RWPE1 (cell line): Measurements from ENCODE around the gene GRB7.
"Not testable (repeated sequence)": the region's sequence is repeated elsewhere in the genome, so short reads cannot be mapped to it uniquely, and the experiment has no call there.

ENCODE experiments used
- CTCF ChIA-PET: fragments of 350-600 bp; sonication (Branson Sonifier 250); formaldehyde crosslinking; extraction: SDS; loops from one replicate; lab custom pipeline; 2021; lab: Yijun Ruan, JAX
- POLR2A ChIA-PET: fragments of 400-600 bp; formaldehyde crosslinking; extraction: SDS; loops from one replicate; lab custom pipeline; 2020; ENCODE audit warnings: antibody characterized with exemption; ENCODE audit not compliant: low non-redundant PET; lab: Yijun Ruan, JAX
- DNase-seq: peaks from one replicate; pipeline ENCODE4 v3.0.0; 2012; ENCODE audit warnings: low spot score
- H3K27ac ChIP-seq: fragments of 450-650 bp; 2 replicates; pipeline ENCODE4 v1.5.1; 2017
- CTCF ChIP-seq: fragments of 450-650 bp; conservative IDR thresholded peaks from 2 replicates; pipeline ENCODE4 v1.5.1; 2017; ENCODE audit warnings: low read depth, mild to moderate bottlenecking

The GRB7 gene

DNA sequence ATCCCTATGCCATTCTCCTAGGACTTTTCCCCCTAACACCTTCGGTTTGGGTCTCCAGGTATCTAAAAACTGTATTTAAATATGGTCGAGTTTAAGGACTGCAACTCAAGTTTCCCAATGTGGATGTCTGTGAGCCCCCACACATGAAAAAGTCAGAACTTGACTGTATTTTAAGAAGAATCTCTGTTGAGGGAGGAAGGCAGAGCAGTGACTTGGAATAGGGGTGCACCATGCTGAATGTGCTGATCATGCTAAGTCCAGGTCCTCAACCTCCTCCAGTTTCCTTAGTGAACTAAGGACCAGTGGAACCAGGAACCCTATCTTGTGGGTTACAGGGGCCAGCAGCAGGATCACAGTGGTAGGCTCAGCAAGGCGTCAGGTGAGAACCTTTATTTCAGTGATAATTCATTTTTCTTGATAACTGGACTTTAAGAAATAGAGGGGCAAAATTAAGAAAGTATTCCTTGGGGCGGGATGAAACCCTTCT is 19.5 kb downstream of the GRB7 start:
- ChIA-PET CTCF (no interaction called here), POLR2A (no interaction called here)
- no peak overlapping the region for H3K27ac ChIP-seq
- TF ChIP-seq CTCF: no peak
- DNase-seq: no peak

DNA sequence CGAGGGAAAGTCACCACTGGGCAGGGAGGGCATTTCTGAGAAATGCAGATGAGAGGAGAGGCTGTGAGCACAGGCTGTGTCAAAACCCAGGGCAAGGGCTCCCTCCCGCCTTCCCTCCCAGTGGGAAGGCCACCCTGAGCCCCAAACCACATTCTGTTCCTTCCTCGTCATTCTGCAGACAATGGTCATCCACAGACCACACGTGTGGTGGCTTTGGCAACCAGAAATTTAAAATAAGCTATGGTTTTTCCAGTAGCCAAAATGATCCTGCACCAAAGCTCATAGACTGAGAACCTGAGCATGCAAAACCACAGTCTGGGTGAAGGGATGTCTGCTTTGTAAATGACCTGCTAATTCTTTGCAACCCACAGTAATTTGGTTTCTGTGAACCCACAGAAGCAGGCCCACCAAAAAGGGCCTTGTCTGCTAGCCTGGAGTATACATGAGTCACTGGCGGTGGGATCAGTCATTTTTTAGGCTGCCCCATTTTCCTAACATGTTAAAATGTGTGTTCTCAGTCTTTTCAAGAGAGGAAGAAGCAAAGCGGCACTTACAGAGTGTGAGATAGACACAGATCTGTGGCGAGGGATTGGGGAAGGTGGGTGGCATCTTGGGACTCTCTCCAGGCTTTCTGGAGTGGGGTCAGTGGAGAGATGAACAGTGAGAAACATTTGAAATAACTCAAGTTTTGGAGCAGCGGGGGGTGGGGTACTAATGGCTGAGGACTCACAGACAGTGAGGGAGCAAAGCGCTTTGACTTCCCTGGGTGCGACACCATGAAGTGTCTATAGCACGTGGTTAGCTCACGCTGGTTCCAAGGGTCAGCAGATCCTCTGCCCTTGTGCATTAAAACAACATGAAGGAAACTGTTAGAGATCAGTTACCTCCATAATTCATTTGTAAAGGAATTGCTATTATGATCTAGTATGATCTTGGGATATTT is 20.5 kb downstream of the GRB7 start:
- ChIA-PET CTCF (interaction anchor here (0.7 kb wide), 1 partner anchor 92 kb away, joined by 3 read pairs; no protein-coding TSS in a partner anchor), POLR2A (no interaction called here)
- no peak for DNase-seq
- no peak for TF ChIP-seq CTCF
- no peak overlapping the region for H3K27ac ChIP-seq

- no peak overlapping the region for H3K27ac ChIP-seq
- ChIA-PET CTCF (interaction anchor here (0.6 to 1.5 kb wide), 4 partner anchors 28 to 137 kb away, joined by 3 to 8 read pairs (median 4); no protein-coding TSS in a partner anchor), POLR2A (no interaction called here)
- TF ChIP-seq CTCF: no peak
- DNase-seq: no peak
Observed at GRCh38 chr17:39759204-39759603, 21.5 kb downstream of the GRB7 start.

GRCh38 chr17:39761861-39762496 is 24.2 kb downstream of the GRB7 start:
- ChIA-PET CTCF (interaction anchor here (1.0 kb wide), 1 partner anchor 139 kb away, joined by 5 read pairs; no protein-coding TSS in a partner anchor), POLR2A (no interaction called here)
- no peak for TF ChIP-seq CTCF
- H3K27ac ChIP-seq: no peak overlapping the region
- DNase-seq: no peak

DNA sequence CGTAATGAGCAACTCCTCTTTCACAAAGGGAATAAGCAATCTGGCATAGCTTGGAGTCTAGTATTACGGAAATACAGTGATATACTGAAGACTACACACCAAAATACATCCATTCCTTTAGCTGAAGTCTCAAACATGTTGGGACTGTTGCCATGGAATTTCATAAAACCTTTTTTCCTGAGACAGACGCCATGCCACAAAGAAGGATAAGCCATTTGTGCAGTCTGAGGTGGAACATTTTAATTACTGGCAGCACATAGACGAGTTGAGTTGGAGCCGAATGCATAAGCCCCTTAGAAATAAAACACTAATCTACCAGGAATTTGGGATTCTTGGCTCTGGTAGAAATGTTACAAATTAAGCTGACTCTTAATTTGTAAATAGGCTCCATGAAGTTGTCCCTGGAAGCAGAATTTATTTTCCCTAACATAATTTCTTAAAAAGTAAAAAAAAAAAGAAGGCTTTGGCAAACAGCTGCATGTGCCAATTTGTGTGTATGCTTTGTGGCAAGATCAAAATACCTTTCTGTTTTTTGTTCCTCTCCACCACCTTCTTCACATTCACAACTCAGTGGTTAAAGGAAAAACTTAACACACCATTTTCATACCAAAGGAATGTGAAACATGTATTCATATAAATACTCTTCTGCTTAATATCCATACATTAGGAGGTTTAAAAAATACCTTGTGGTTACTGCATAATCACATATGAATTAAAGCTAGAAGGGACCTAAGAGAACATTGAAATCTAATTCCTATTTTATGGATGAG is 25.5 kb downstream of the GRB7 start:
- POLR2A ChIA-PET: no interaction called here
- TF ChIP-seq CTCF: no peak
- no peak overlapping the region for H3K27ac ChIP-seq

DNA sequence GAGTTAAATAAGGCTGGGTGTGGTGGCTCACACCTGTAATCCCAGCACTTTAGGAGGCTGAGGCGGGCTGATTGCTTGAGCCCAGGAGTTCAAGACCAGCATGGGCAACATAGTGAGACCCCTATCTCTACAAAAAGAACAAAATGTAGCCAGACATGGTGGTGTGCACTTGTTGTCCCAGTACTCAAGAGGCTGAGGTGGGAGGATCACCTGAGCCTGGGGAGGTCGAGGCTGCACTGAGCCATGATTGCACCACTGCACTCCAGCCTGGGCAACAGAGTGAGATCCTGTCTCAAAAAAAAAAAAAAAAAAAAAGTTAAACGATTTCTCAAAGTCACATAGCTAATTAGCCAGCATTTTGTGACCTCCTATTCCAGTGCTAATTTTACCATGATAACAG is 26.4 kb downstream of the GRB7 start:
- H3K27ac ChIP-seq, DNase-seq, POLR2A ChIA-PET: not testable (repeated sequence)
- CTCF ChIA-PET: interaction anchor here (0.6 to 0.8 kb wide), 2 partner anchors 22 to 328 kb away, joined by 3 to 6 read pairs; no protein-coding TSS in a partner anchor

More for the DNA sequence above, 25.5 kb downstream of the GRB7 start:
- no peak for DNase-seq
- CTCF ChIA-PET: interaction anchor here (0.6 kb wide), 1 partner anchor 142 kb away, joined by 3 read pairs; no protein-coding TSS in a partner anchor
